HT-29 (cell line): Measurements from ENCODE around the gene CEP89. TPM values are rescaled to one million over a fixed set of nuclear protein-coding genes. Genes with fewer than 3 reads are reported as not detected.
"Not testable (repeated sequence)": the region's sequence is repeated elsewhere in the genome, so short reads cannot be mapped to it uniquely, and the experiment has no call there.

ENCODE experiments used
- DNase-seq: peaks from one replicate; pipeline ENCODE4 v3.0.0-alpha.2; 2015; ENCODE audit warnings: low spot score
- small RNA-seq: library from RNA; depleted of rRNA; stranded (forward); fragments of <200 nt; gene quantifications from one replicate; pipeline ENCODE3, GENCODE V24; 2014
- total RNA-seq: library from RNA; depleted of rRNA; stranded (reverse); fragments of >200 nt; shearing (Covaris generic); gene quantifications from 2 replicates; pipeline ENCODE4 v1.2.3, GENCODE V29; 2014; rRNA removed

The CEP89 gene
- total RNA-seq, 1 experiment from 2014 or later, result 26.2 TPM

DNA sequence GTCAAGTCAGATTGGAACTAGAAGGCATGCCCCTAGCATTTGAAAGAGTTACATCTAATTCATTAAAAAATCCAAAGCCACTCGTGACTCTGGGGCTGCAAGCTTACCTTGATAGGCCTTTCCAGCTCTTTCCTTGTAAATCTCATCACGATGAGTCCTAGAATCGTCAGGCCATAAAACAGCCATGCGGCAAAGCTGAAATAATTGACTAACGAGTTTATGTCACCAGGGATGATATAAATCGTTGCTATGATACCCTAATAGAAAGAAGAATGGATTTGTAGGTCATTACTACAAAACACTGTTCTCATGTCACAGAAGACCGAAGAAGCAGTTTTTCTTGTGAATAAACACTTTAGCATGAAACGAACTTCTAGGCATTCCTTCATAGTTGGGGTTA is 129.7 kb downstream of the CEP89 start:
- no peak for DNase-seq

DNA sequence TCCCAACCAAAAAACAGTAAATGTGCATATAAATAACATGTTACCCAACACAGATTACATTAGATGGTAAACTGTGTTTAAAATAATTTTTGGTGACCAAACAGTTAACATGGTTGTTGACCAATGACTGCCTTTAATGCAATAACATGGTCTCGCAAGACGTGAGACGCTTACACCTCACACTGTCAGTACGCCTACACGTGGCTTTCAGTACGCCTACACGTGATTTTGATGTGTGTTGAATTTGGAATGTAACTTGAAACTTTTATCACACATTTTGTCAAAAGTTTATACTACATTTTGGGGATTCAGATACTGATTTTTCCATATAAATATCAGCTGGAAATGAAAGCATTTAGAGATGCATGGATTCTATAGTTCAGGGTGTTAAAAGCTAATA is 134.2 kb downstream of the CEP89 start:
- no peak for DNase-seq

DNA sequence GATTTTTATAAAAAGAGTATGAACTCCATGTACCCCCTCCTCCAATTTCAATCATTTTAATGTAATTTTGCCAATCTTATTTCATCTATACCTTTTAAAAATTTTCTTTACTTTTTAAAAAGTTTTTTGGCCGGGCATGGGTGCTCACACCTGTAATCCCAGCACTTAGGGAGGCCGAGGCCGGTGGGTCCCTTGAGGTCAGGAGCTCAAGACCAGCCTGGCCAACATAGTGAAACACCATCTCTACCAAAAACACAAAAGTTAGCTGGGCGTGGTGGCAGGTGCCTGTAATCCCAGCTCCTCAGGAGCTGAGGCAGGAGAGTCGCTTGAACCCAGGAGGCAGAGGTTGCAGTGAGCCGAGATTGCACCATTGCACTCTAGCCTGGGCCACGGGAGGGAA is 138.4 kb downstream of the CEP89 start:
- DNase-seq, result not testable (repeated sequence)

DNA sequence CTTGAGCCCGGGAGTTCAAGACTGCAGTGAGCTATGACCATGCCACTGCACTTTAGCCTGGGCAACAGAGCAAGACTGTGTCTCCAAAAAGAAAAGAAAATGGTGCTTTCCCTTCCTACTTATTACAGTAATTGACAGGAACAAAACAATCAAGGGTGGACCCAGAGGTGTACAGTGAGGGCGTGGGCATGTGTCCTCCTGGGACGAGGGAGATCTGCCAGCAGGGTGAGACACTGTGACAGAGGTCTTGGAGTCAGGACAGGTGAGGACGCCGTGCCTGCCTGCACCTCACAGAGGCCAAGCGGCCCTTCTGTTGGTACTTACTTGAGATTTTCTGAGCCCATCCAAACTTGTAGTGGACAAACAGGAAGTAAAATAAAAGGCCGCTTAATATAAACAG is 138.9 kb downstream of the CEP89 start:
- DNase-seq, result not testable (repeated sequence)

DNA sequence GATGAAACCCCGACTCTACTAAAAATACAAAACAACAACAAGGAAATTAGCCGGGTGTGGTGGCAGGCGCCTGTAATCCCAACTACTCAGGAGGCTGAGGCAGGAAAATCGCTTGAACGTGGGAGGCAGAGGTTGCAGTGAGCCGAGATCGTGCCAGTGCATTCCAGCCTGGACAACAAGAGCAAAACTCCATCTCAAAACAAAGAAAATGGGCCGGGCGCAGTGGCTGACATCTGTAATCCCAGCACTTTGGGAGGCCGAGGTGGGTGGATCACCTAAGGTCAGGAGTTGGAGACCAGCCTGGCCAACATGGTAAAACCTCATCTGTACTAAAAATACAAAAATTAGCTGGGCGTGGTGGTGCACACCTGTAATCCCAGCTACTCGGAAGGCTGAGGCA is 139.7 kb downstream of the CEP89 start:
- DNase-seq, result not testable (repeated sequence)

DNA sequence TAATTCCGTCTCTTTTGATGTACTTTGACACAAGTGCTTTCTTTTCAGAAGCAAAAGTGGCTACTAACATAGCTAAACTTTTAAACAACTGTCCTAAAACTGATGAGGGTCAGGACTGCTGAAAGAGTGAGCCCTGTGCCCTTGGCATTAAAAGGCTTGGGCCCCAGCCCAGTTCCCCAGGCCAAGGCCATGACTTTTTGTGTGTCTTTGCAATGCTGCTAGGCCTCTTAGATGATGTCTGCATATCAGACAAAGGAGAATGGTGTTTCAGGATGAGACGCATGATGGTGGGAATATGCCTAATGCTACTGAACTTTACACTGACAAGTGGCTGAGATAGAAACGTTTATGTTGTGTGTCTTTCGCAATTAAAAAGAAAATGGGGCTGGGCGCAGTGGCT is 140.1 kb downstream of the CEP89 start:
- DNase-seq, result no peak

DNA sequence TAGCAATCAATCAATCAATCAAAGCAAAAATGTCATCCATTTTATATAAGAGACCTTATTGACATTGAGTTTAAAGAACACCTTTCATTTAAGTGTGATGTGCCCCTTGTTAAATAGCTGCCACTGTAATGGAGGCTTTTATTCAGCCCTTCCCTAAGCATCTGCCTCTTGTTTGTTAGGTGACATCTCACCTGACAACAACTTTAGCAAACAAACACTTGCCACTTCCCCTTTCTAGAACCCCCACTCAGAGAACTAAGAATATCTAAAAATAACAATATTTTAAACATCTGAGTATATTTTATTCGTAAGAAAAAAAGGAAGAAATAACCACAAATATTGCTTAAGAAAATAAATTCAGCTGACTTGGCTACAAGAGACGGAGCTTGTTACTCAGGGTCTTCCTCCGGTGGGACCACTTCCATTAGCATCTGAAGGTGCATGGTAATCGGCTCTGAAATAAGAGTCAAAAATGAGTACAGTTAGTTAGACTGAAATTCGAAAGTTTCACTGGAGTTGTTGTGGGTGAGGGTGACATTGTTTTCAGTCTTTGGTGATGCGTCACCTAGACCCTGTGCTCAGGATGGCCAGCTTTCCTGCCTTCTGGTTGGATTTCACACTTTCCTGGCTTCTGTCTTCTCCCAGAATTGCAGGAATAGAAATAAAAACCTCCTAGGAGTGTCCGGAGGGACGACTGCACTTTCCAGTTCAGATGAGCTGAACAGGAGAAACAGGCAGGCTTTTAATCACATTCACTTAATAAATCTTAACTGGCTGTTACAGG is 141.3 kb downstream of the CEP89 start:
- no peak for DNase-seq

DNA sequence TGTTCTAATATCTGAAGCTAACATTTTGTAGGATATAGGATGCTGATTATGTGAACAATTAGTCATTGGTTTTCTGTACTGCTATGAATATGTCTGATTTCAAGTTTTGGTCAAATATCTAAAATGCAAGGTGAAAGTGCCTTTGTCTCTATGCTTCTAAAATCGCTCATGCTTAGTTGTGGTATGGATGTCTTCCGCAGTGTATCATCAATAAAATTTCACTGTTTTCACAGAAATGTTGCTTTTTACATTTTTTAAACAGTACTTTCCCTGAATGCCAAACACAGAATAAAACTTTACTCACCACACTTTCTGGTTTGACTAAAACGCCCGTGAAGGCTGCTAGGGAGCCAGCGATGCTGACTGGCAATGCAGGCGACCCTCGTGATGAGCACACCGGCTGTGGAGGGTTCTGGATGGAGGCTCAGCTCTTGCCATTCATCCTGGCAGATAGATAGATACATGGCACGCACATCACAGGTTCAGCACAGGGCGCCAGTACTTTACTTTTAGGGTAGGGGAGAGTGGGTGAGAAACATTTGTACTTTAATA is 142.3 kb downstream of the CEP89 start:
- DNase-seq, result no peak

DNA sequence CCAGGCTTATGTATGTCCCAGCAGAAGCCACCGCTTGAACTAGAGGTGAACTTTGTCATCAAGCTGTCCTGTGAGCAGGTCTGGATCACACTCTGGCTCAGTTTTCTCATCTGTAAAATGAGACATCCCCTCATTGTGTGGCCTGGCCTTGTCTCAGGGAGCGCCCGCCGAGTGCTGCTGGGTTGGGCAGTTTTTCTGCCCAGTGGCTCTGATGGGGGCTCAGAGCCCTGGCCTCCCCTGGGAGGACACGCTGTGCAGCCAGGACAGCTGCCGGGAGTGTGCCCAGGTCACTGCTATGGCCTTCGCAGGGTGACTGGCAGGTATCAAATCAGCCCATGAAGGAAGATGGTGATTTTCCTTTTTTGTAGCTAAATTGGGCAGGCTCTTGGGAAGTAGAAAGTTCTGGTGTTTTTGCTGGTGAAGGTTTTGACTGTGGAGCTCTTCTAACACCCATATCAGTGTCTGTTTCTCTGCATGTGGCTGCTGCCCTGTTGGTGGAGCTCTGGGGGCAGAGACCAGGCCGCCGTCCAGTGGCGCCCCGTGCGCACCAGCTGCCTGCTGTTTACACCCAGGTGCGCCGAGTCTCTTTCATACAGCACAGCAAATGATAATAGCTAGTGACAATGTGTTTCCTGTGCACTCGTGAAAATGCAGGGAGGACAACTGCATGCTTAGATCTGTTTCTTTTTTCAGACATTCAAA is 143.0 kb downstream of the CEP89 start:
- DNase-seq, result no peak

DNA sequence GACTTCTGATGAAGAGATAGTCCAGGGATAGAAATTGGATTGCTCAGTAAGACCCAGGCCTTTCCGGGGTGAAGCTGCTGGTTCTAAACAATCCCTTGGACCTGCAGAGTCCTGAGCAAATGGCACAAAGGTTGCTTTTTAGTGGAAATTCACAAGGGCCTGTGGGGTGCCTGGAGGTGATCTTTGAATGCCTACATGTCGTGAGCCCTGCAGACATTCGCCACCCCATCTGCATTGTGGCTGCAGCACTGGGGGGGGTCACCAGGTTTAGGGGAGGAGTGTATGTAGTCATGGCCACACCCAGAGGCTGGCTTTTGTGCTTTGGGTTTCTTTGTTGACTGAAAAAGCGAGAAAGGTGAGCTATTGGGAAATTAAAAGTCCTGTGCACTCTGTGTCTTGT is 143.6 kb downstream of the CEP89 start:
- DNase-seq, result no peak

Small RNA genes lying within 50 kb of the gene (small RNA-seq; reads per million reads assigned to genes)
- 0.36 reads per million for gene RN7SKP22

Other genes with a start within 250 kb of the CEP89 start
- gene SLC7A9, start 102.2 kb downstream of the CEP89 start, total RNA-seq, result 0.28 and 0.60 TPM in 2 replicates
- 5.7 and 5.8 TPM in 2 replicates for gene FAAP24, start 284 bp upstream of the CEP89 start, total RNA-seq
- gene RHPN2, start 92.9 kb upstream of the CEP89 start, total RNA-seq, result 89.9 and 102 TPM in 2 replicates
- 10.8 and 13.6 TPM in 2 replicates for gene GPATCH1, start 109.2 kb upstream of the CEP89 start, total RNA-seq
- gene WDR88, start 160.2 kb upstream of the CEP89 start, total RNA-seq, result not detected in 2 replicates
- gene LRP3, start 222.4 kb upstream of the CEP89 start, total RNA-seq, result not detected in 2 replicates